ENCODE results near the gene HDC.

DNA sequence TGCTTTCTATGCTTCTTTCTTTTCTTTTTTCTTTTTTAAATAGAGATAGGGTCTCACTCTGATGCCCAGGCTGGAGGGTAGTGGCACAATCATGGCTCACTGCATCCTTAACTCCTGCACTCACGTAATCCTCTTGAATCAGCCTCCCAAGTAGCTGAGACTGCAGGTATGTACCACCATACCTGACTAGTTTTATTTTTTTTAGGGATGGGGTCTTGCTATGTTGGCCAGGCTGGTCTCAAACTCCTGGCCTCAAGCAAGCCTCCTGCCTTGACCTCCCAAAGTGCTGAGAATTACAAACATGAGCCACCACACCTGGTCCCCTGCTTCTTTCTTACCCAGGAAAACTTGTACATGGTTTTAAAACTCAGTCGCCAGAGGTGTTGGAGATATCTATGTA lies 24.2 kb upstream of the HDC start:
- no peak for TF ChIP-seq SUZ12 (IDR thresholded peaks at IDR 0.05)
- TF ChIP-seq FOXM1 (IDR thresholded peaks at IDR 0.05; ENCODE audit: borderline replicate concordance) = no peak
- TF ChIP-seq ELF4 (IDR thresholded peaks at IDR 0.05) = no peak
- no peak for TF ChIP-seq SP1 (IDR thresholded peaks at IDR 0.05)
- no peak for TF ChIP-seq ZNF384 (IDR thresholded peaks at IDR 0.05)
- TF ChIP-seq, protein P1, sequence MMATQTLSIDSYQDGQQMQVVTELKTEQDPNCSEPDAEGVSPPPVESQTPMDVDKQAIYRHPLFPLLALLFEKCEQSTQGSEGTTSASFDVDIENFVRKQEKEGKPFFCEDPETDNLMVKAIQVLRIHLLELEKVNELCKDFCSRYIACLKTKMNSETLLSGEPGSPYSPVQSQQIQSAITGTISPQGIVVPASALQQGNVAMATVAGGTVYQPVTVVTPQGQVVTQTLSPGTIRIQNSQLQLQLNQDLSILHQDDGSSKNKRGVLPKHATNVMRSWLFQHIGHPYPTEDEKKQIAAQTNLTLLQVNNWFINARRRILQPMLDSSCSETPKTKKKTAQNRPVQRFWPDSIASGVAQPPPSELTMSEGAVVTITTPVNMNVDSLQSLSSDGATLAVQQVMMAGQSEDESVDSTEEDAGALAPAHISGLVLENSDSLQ (IDR thresholded peaks at IDR 0.05) = no peak
- TF ChIP-seq HDGF (IDR thresholded peaks at IDR 0.05; ENCODE audit: borderline replicate concordance) = no peak
- no peak for TF ChIP-seq ARNT (IDR thresholded peaks at IDR 0.05)
- TF ChIP-seq TARDBP (IDR thresholded peaks at IDR 0.05) = no peak
- TF ChIP-seq BHLHE40 (IDR thresholded peaks at IDR 0.05; ENCODE audit: borderline replicate concordance) = no peak
- TF ChIP-seq NFRKB (IDR thresholded peaks at IDR 0.05) = no peak
- no peak for TF ChIP-seq FOXA1 (IDR thresholded peaks at IDR 0.05)
- TF ChIP-seq LEF1 (IDR thresholded peaks at IDR 0.05; ENCODE audit: borderline replicate concordance) = no peak
- TF ChIP-seq CTBP1 (IDR thresholded peaks at IDR 0.05; ENCODE audit: borderline replicate concordance) = no peak
